Subcutaneous adipose tissue (tissue), 4 donors: ENCODE results near the gene GPN2. TPM values are rescaled to one million over a fixed set of nuclear protein-coding genes. Genes with fewer than 3 reads are reported as not detected.

ENCODE experiments used
- total RNA-seq, 4 donors: library from RNA; depleted of rRNA; stranded (reverse); fragments of >200 nt; gene quantifications; one replicate each; pipeline ENCODE4 v1.1.0, GENCODE V29; 2016
- TF ChIP-seq, protein P1 (sequence below): fragments of 450-650 bp; IDR thresholded peaks from one replicate; pipeline ENCODE4 v1.5.1; 2016; ENCODE audit warnings: low read depth, mild to moderate bottlenecking, control low read depth, antibody characterized with exemption, moderate library complexity

Gene GPN2
- total RNA-seq, 4 donors from 2014 or later = 8.5 to 12.2 (median 9.9) TPM

DNA sequence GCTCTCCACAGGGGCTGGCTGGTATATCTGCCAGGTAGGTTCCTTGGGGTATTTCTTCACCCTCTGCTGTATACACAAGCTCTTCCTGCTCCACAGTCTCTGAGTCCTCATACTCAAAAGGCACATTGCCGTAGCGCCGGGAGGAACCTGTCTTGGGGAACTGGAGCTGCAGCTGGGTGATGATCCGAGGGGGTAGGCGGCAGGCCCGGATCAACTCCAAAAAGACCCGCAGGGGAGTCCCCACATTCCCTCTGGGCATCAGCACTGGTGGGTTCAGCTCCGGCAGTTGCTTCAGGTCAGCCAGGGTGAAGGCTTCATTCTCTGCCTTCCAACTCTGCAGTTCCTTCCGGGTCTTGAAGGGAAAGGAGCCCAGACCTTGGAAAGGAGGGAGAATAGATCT is 7.3 kb upstream of the GPN2 start:
- TF ChIP-seq, protein P1, sequence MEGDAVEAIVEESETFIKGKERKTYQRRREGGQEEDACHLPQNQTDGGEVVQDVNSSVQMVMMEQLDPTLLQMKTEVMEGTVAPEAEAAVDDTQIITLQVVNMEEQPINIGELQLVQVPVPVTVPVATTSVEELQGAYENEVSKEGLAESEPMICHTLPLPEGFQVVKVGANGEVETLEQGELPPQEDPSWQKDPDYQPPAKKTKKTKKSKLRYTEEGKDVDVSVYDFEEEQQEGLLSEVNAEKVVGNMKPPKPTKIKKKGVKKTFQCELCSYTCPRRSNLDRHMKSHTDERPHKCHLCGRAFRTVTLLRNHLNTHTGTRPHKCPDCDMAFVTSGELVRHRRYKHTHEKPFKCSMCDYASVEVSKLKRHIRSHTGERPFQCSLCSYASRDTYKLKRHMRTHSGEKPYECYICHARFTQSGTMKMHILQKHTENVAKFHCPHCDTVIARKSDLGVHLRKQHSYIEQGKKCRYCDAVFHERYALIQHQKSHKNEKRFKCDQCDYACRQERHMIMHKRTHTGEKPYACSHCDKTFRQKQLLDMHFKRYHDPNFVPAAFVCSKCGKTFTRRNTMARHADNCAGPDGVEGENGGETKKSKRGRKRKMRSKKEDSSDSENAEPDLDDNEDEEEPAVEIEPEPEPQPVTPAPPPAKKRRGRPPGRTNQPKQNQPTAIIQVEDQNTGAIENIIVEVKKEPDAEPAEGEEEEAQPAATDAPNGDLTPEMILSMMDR = no peak

DNA sequence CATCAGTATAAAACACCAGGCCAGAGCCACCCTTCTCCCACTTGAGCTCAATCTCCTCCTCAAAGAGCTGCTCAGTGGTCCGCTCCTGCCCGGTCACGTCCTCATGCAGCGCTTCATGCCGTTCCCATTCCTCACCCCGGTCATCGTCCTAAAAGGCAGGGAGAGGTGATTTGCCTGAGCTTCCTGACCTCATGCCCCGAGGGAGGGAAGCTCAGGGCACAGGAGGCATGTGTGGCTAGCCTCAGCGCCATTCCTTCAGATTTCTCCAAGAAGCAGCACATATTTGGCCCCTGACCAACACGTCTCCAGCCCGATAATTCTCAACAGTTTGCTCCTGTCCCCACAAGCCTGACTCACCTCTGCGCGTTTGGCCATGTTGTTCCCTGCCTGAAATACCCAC is 4.2 kb upstream of the GPN2 start:
- TF ChIP-seq, protein P1 = no peak

DNA sequence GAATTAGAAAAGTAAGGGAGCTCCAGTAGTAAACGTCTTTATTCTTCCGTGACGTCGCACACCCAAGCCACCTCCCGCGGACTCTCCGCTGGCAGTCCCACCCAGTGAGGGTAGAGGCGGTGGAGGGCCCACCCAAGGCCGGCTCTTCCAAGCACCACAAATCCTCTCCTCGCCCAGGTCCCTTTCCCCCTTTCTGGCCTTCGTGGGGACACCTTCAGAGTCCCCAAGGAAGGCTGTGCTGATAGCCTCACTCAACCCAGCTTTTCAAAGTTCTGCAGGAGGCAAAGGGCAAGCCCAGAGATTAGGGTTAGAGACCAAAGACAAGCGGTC is 349 bp upstream of the GPN2 start:
- TF ChIP-seq, protein P1 = no peak

DNA sequence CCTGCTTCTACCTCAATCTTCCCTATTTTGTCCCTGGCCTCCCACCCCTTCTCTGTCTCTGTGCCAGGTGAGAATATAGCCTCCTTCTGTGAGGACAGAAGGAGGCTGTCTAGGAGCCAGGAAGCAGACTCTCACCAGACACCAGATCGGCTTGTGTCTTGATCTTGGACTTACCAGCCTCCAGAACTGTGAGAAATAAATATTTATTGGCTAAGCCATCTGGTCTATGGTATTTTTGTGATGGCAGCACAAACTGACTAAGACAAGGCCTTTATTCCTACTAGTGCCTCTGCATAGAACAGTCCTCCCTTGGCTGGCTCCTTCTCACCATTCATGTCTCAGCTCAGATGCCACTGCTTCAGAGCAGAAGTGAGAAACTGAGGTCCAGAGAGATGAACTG is 1.9 kb downstream of the GPN2 start:
- TF ChIP-seq, protein P1 = no peak

DNA sequence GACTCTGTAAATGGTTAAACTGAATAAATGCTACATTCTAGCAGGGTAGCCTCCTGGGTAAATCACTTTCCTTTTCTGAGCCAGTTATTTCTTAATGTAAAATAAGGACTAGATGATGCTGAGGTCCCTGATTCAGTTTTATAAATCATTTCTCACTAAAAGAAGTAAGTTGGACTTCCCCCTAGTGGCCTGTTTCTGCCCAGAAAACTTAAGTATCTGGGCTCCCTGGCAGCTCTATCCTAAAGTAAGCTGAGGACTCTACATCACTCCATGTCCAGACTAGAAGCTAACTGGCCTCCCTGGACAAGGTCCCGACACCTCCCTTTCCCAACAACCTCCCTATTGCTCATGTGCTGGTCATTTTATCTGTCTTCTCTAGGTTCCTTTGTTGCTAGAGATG is 3.0 kb downstream of the GPN2 start:
- TF ChIP-seq, protein P1 = no peak

DNA sequence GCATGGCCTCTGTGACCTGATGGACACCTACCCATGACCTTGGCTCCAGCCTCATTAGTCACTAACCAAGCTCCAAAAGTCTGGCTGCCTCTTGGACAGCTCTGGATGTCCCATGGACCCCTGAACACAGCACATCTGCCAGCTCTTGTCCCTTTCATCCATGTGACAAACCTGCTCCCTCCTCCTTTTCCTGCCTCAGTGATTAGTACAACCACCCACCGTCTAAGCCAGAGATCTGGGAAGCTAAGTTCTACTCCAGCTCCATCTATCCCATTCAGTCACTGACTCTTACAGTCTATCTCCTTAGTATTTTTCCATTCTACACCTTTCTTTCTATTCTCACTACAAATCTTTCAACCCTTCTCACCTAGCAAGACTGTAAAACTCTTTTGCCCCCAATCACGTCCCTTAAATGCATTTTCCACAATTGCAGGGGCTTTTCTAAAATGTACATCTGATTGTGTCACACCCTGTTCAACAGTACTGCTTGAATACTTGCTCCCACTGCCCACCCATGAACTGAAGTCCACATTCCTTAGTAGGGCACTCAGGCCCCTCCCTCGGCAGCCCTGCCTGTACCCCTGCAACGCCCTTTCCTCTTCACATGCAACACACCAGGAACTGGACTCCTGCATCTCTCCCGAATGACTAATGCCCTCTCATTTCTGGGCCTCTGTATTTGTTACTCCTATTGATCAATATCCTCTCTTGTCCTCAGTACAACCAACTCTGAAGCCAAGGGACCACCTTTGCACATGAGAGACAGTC is 7.2 kb downstream of the GPN2 start:
- TF ChIP-seq, protein P1 = no peak

DNA sequence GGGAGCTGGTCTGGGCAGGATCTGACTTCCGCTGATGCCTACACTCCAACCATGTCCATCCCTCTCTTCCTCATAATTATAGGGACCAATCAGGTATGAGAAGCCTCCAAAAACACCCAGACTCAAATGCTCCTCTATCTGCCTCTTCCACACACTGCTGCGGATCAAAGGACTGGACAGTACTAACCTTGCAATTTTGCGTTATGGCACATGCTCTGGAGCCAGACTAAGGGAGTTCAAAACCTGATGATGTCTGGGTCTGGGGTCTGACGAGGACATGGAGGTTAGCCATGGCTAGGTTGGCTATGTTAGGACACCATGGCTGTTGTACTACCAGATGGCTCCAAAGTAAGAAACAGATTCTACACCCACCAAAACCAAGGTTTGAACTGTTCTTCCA is 10.3 kb downstream of the GPN2 start:
- TF ChIP-seq, protein P1 = no peak
